GM19467 (cell line): Measurements from ENCODE around the gene COA5.
A peak's percentile ranks its signal among the peaks of the same experiment; 100 is the strongest.
"Not testable (repeated sequence)": the region's sequence is repeated elsewhere in the genome, so short reads cannot be mapped to it uniquely, and the experiment has no call there.

Source experiments
- ATAC-seq: cut with Tn5 transposase; IDR thresholded peaks from one replicate; pipeline ENCODE4 v1.9.1; 2021; ENCODE audit warnings: mild to moderate bottlenecking, moderate library complexity; ENCODE audit not compliant: unreplicated experiment

The COA5 gene

DNA sequence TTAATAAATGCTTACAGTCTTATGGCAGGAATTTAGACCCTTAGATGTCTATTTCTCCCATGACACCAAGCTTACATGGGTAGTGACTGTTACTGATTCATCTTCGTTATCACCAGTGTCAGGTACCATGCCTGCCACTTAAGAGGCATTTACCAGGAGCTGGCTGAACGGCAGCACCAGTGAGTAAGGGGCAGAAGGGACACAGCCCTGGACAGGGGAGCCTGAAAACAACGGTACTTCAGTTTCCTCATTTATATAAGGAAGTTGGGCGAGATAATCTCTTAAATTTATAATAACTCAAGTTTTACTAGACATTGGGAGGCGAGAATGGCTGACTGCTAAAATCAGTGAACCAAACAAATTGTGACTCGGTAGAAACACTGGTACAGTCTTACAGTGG, 1.2 kb downstream of the COA5 start:
- ATAC-seq, result no peak

DNA sequence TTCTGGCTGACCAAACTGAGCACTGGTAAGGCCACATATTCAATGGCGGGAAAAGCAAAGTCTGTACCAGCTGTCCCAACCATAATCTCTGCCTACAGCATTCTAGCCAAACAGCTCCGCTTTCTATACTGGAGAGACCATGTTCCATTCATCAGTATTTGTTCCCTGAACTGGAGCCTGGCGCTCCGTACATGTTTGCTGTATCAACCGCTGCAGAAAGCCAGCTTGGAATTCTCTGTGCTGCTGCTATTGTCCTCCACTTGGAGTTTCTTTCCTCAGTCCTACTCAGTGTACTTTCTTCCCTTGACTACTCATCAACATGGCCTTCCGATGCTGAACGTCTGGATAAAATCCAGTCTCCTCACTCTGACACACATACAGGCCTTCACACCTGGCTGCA, 1.9 kb downstream of the COA5 start:
- ATAC-seq, result no peak

DNA sequence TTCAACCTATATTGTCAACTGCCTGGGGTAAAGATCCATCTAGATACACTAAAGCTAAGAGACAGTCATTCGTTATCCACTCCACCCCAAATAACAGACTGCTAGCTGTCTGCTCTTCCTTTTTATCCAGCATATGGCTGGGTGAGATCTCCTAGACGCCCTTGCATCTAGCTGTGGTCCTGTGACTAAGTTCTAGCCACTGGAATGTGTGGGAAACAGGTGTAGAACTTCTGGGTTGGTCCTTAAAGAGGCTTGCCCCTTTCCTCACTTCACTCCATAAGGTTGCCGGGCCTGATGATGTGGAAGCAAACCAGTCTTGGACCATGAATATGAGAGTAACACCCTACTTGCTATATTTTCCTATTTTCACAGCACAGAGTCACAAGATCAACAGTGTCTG, 3.2 kb downstream of the COA5 start:
- no peak for ATAC-seq

DNA sequence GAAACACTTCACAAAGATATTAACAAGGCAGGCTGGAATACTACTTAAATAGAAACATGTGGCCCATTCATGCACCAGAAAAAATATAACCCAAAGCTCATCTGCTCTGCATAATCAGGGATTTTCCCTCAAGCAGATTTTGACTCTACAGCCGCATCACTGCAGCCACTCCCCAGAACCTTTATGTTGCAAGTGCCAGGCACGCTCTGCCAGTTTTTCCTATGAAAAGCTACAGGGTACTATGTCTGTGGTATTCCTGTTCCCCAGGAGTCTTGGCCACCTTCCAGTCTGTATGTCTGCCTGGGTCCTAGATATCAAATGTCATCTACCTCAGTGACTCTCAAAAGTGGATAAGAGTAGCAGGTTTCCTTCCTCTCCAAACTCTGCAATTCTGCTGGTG, 3.8 kb downstream of the COA5 start:
- no peak for ATAC-seq

DNA sequence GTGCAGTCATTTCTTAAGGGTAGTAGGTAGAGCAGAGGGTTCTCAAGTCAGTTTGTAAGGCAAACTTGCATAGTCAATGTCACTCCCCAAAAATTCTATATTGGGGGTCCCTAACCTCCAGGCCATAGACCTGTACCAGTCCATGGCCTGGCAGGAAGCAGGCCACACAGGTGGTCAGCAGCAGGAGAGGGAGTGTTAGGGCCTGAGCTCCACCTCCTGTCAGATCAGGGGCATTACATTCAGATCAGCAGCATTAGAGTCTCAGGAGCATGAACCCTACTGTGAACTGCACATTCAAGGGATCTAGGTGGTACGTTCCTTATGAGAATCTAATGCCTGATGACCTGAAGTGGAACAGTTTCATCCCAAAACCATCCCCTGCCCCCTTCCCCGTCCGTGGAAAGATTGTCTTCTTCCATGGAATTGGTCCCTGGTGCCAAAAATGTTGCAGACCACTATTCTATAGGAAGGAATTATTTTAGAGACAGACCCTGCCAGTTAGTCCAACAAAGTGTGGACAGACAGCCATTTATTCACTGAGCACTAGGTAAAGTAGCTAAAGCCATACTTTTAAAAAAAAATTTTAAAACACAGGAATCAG, 6.7 kb downstream of the COA5 start:
- peak; percentile 69 for ATAC-seq

DNA sequence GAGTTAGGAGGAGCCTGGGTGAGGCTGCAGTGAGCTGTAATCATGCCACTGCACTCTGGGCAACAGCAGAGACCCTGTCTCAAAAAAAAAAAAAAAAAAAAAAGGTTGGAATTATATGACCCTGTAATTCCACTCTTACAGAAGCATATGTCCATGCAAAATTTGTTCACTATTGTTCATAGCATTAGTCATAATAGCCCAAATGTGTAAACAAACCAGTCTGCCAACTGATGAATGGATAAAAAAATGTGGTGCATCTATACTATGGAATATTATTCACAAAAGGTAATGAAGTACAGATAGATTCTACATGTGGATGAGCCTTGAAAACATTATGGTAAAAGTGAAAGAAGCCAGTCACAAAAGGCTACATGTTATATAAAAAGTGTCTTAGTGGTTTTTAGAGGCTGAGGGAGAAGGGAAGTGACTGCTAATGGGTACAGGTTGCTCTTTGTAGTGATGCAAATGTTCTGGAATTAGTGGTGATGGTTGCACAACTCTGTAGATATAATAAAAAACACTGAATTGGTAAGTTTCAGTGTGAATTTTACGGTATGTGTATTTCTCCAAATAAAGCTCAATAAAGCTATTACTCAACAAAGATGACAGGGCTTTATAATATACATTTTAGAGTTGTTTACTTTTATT, 9.4 kb downstream of the COA5 start:
- no peak for ATAC-seq

DNA sequence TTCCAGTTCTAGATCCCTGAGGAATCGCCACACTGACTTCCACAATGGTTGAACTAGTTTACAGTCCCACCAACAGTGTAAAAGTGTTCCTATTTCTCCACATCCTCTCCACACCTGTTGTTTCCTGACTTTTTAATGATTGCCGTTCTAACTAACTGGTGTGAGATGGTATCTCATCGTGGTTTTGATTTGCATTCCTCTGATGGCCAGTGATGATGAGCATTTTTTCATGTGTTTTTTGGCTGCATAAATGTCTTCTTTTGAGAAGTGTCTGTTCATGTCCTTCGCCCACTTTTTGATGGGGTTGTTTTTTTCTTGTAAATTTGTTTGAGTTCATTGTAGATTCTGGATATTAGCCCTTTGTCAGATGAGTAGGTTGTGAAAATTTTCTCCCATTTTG, 13.6 kb downstream of the COA5 start:
- ATAC-seq, result not testable (repeated sequence)

DNA sequence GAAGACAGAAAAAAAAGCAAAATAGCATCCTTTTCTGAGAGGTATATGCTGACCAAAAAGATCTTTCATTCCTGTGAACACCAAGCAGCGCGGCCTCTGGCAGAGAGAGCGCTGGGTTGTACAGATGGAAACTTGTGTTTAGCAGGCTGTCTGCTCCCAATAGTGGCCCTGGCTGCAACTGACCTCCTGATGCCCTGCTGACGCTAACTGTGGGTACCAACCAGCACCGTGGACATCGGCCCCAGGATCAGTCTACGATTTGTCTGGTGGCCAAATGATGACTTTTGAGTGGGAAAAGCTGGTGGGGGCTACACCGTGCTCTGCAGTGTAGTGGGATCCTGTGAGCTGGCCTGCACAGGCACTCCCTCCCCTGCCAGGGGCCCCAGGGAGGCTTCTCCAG, 15.7 kb downstream of the COA5 start:
- ATAC-seq, result no peak

DNA sequence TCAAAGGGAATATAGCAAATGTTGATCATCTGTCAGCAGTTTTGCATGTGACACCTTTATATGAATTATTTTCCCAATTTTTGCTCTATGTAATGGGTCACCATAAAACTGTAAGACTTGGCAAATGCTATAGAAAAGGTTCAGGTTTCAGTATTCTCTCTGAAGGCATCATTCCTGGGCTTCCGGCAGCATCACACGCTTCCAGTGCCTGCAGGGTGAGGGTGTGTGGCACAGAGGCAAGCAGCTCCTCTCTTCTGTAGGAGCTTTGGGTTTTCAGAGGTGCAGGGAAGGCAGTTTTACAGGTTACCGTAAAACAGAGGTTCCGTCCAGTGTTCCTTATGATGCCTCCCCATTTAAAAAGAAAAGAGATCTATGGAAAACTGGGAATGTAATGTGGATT, 18.8 kb downstream of the COA5 start:
- ATAC-seq, result no peak

DNA sequence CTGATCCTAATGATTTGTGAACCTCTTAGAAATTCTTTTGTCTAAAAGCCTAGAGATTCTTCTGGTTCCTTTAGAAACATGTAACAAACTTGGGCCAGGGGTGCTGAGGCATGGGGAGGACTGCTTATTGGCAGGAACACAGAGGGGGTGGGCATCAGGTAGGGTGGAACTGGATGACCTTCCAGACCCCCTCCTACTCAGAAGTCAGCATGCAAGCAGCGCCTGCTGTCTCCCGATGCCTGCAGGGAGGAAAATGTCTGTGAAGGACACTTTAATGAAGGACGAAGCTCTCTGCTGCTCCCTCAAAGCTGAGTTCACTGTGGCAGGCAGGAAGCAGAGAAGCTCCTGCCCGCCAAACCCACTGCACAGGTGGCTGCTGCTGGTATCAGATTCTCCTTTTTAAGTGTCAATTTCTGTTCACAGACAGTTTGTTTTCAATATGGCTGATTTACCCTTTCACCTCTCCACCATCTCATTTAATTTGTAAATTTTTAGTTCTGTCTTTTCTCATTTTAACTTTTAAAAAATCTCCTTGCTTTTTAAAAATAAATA, 19.4 kb downstream of the COA5 start:
- ATAC-seq, result no peak

DNA sequence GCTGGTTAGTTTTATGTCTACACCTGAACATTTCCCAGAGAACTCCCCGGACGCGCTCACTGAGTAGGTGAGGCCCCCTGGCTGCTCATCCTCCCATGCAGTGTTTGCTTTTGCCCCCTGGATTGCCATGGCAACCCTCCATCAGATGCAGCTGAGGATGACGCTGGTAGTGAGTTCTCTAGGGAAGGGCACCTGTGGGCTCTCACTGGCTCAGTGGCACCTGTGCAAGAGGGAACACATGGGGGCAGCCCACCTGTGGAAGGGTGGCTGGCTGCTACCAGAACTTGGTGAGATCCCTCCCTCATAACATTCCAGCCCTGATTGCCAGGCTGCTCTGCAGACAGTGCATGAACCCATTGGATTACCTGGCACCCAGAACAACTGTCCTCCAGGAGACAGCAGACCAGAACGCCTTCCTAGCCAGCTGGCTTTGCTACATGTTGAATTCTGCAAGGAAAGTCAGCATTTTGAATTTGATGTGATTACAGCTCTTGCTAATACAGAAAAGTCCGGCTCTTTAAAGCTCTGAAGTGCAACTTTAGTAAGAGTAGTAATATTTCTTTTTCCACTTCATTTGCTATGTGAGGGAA, 21.7 kb downstream of the COA5 start:
- no peak for ATAC-seq

DNA sequence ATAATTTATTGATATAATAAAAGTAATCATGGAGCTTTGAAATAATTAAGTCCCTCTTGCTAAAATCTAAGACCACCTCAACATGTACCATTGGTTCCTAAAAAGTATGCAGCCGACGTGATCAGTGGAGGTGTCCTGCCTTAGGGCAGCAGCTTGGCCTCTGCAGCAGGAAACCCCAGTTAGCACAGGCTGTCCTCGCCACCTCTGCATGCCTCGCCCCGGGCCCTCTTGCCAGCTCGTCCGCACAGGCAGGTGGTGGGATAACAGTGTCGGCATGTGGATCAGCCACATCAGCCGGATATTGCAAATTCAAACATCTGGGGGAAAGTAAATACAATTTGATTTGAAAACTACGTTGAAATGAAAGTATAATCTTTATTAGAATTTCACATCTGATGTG, 22.9 kb downstream of the COA5 start:
- ATAC-seq, result no peak

DNA sequence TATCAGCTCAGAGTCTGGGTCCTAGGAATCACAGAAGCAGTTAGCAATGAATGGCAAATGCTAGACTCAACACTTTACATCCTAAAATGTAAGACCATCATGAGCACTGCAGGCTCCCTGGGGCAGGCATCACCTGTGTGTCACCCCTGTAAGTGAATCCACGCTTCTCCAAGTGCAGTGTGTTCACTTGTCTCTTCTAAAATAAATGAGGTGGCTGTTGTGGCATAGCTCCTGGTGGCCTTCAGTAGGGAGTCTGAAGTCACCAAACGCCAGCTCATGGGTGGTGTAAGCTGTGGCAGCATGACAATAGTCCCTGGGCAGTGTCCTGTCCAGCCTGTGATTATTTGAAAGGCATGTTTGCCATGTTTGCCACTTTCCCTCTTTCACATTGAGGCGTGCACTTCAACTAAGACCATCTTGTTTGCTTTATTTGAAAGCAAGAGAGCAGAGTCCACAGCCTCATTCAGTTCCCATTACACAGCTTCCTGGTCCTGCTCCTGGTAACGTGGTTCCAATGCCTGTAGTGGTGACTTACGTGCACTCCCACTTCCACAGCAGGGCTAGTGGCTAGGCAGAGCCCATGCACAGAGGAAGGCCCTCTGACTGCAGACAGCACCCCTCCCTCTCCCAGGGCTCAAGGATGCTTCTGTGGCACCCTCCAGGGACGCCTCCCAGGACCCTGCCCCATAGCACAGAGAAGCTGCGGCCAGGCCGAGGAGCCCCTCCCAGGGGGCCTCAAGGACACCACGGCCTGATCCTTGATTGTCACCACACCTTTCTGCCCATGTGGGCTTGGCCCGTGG, 24.3 kb downstream of the COA5 start:
- no peak for ATAC-seq

DNA sequence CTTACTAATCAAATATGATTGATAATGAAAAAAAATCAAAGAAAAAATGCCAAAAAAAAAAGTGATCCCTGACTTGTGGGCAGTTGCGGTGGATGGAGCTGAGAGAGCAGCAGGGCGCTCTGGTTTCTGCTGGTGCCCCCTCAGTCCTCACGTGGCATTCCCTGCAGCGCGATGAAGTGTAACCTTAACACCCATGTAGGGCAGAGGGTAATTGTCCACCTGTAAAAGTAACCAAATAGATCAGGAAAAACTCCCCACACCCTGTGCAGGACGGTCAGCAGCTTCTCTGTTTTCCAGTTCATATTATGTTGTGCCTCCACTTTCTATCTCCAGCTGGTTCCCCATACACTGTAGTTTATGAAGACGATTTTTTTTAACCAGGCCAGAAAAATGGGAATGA, 25.0 kb downstream of the COA5 start:
- no peak for ATAC-seq

DNA sequence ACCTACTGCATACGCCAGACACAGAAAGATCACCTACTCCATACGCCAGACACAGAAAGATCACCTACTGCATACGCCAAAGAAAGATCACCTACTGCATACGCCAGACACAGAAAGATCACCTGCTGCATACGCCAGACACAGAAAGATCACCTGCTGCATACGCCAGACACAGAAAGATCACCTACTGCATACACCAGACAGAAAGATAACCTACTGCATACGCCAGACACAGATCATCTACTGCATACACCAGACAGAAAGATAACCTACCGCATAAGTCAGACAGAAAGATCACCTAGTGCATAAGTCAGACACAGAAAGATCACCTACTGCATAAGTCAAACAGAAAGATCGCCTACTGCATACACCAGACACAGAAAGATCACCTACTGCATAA, 25.8 kb downstream of the COA5 start:
- no peak for ATAC-seq

DNA sequence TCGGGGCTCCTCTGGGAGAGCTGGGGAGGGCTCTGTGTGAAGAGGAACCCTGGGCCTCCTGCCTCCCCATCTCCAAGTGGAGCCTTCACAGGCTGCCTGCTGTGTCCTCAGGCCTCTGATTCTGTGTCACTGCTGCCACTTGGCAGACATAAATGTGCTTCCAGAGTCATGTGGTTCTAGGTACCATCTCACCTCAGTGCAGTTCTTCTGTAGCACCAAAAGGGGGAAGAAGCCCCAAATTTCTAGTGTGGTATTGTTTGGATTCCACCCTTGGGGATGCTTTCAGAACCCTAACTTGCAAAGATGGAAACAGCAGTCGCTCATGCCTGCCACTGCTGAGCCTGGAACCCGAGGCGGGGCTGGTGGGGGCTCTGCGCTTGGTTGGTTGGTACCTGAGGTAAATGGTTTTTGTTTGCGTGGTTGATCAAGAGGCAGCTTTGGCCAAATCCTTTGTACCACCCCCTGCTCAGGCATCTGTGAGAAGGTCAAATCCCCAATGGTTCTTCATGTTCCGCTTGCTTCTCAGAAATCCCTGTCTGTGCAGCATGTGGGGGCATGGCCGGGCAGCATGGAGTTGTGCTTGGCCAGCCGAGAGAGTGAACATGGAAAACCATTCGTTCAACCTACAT, 27.5 kb downstream of the COA5 start:
- no peak for ATAC-seq

DNA sequence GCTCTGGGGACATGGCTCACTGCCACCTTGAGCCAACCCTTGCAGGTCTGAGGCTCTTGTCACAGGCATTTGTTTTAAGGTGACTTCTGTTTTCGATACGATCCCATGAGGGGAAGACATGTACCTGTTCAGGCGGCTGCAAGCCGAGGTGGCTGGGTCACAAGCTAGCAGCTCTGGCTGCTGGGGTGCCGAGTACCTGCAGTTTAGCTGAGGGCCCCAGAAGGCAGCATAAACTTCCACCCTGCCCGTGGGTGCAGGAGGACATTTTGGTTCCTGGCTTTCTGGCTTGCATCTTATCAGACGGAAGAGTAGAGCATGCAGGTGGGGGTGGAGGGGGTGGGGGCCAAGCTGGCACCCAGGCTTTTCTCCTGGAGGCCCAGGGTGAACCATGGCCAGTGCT, 28.4 kb downstream of the COA5 start:
- no peak for ATAC-seq

DNA sequence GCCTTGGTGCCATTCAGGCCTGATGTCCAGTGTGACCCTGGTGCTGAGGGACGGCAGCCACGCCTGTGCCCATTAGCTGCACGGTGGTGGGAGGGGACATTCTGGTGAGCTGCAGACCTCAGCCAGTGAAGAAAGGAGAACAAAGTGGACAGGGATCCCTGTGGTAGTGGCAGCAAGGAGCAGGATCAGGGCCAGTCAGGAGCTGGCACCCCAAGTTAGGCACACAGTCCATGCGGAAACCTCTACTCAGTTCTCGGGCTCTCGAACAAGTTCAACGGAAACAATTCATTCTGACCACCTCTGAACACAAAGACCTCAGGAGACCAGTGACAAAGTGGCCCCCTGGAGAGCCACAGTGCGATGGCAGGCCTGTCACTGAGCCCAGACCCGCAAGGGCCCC, 30.1 kb downstream of the COA5 start:
- ATAC-seq, result no peak

DNA sequence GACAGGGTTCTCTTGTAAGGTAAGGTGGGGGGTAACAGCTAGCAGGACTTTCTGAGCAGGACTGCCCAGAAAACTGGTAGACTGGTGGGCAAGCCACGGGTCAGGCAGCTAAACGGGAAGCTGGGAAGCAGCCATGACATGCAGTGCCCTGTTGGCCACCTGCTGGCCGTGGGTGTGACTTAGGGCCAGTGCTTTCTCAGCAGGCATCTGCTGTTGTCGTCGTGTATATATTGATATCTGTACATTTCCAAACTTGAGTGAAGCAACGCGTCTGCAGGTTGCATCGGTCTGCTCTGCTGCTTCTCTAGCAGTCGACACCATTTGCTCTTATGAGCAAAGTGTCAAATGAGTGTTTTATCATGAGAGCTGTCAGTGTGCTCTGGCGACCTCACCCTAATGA, 31.0 kb downstream of the COA5 start:
- ATAC-seq, result no peak

DNA sequence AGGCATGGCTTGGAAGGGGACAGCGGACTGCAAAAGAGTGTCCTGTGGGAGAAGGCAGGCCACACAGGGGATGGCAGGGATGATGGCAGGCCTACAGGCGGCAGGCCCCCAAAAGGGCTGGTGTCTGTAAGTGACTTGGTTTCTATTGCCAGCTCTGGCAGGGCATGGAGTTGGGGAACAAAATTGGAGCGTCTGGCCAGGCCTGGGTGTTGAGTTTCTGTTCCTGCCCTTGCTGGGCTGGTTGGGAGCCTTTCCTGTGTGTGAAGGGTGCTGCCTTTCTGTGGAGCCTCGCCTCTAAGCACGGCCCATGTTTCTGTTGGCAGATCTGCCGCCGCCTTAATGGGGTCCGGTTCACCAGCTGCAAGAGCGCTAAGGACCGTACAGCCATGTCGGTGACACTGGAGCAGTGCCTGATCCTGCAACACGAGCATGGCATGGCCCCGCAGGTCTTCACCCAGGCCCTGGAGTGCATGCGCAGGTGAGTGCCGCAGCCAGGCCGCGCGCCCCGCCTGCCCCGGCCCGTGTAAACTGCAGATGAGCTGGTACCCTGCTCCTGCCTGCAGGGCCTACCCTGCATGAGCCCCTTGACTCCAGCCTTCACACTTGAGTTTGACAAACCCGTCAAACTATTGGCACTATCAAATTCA, 31.5 kb downstream of the COA5 start:
- ATAC-seq, result no peak

DNA sequence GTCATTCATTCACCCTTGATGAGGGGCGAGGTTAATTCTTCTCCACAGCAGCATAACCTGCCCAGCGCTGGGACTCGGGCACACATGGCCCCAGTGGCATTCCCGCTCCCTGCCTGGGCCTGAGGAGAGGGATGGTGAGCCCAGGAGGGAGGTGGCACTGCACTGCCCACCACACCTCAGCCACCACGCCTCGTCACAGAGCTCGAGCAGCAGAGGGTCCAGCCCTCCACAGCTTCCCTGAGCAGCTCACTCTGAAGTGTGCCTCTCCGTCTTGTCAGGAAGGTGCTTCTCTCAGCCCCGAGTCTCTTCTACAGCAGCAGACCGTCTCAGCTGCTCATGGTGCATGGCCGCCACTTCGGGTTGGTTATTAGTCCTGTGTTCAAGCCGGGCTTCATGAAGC, 34.9 kb downstream of the COA5 start:
- ATAC-seq, result no peak
